DOHH2 (cell line): ENCODE measurements around the gene DNMBP.

Experiments
- CTCF ChIP-seq: fragments of 200-600 bp; sonication (generic); IDR thresholded peaks from one replicate; pipeline ENCODE4 v1.5.1; 2014; ENCODE audit warnings: antibody characterized with exemption, mild to moderate bottlenecking, low read depth, low read length; ENCODE audit not compliant: poor library complexity, severe bottlenecking
- EZH2phosphoT487 ChIP-seq: fragments of 200-600 bp; sonication (generic); IDR thresholded peaks from 2 replicates; pipeline ENCODE4 v1.6.1; 2017; ENCODE audit warnings: borderline replicate concordance, mild to moderate bottlenecking, antibody characterized with exemption, low read length, moderate library complexity, mixed read lengths

- TF ChIP-seq CTCF, result no peak
- TF ChIP-seq EZH2phosphoT487, result no peak
Measured at GRCh38 chr10:100004805-100005510, 4.8 kb downstream of the DNMBP start.
